Liver (tissue), 9 donors: ENCODE results near the gene GNPTAB. TPM values are rescaled to one million over a fixed set of nuclear protein-coding genes. Genes with fewer than 3 reads are reported as not detected.

Experiments
- DNase-seq: peaks from one replicate; pipeline ENCODE4 v3.0.0-alpha.2; 2017; ENCODE audit warnings: low spot score
- H3K27ac ChIP-seq, 2 donors: one replicate each; pipeline ENCODE4 v1.7.0; 2013; ENCODE audit warnings: inconsistent platforms in 2 of 2, low read length in 2 of 2, control low read depth in 1 of 2, low read depth in 1 of 2, mild to moderate bottlenecking in 1 of 2
- H3K27me3 ChIP-seq, 4 donors: one replicate each; pipeline versions ENCODE4 v1.6.1 to v1.7.0; 2013; ENCODE audit warnings: low read length in 3 of 4, inconsistent platforms in 1 of 4, mild to moderate bottlenecking in 1 of 4, moderate library complexity in 1 of 4; ENCODE audit not compliant: control insufficient read depth in 4 of 4, insufficient read depth in 4 of 4
- H3K36me3 ChIP-seq, 4 donors: one replicate each; pipeline versions ENCODE4 v1.6.1 to v1.7.0; 2013; ENCODE audit warnings: low read length in 3 of 4, mild to moderate bottlenecking in 3 of 4, low read depth in 1 of 4, moderate library complexity in 1 of 4; ENCODE audit not compliant: control insufficient read depth in 4 of 4, insufficient read depth in 3 of 4
- H3K4me1 ChIP-seq, 4 donors: one replicate each; pipeline versions ENCODE4 v1.6.1 to v1.7.0; 2013; ENCODE audit warnings: low read length in 3 of 4, mild to moderate bottlenecking in 3 of 4, moderate library complexity in 1 of 4; ENCODE audit not compliant: control insufficient read depth in 4 of 4, insufficient read depth in 4 of 4
- H3K4me3 ChIP-seq, 3 donors: one replicate each; pipeline versions ENCODE4 v1.6.1 to v1.7.0; 2013; ENCODE audit warnings: low read length in 3 of 3, control low read depth in 1 of 3, low read depth in 1 of 3, mild to moderate bottlenecking in 1 of 3
- H3K9ac ChIP-seq, 2 donors: one replicate each; pipeline ENCODE4 v1.7.0; 2013; ENCODE audit warnings: low read length in 2 of 2, mild to moderate bottlenecking in 2 of 2, moderate library complexity in 2 of 2, control low read depth in 1 of 2, low read depth in 1 of 2
- H3K9me3 ChIP-seq, 4 donors: one replicate each; pipeline versions ENCODE4 v1.6.1 to v1.7.0; 2013; ENCODE audit warnings: low read length in 3 of 4; ENCODE audit not compliant: control insufficient read depth in 4 of 4
- EGR1 ChIP-seq, 2 donors: IDR thresholded peaks; 2 replicates each; pipeline ENCODE4 v1.6.1; 2016 to 2018; ENCODE audit warnings: antibody characterized with exemption in 2 of 2, low read depth in 2 of 2
- FOXA1 ChIP-seq: IDR thresholded peaks from 2 replicates; pipeline ENCODE4 v1.6.1; 2016; ENCODE audit warnings: antibody characterized with exemption
- FOXA2 ChIP-seq: IDR thresholded peaks from 2 replicates; pipeline ENCODE4 v1.6.1; 2016; ENCODE audit warnings: antibody characterized with exemption
- GABPA ChIP-seq, 2 donors: IDR thresholded peaks in 1 of 2; conservative IDR thresholded peaks in 1 of 2; 2 replicates each; pipeline ENCODE4 v1.6.1; 2016; ENCODE audit warnings: antibody characterized with exemption in 2 of 2, mild to moderate bottlenecking in 1 of 2, moderate library complexity in 1 of 2
- HNF4A ChIP-seq, 2 donors: conservative IDR thresholded peaks; 2 replicates each; pipeline ENCODE4 v1.6.1; 2016; ENCODE audit warnings: antibody characterized with exemption in 2 of 2, mild to moderate bottlenecking in 2 of 2
- HNF4G ChIP-seq: IDR thresholded peaks from 2 replicates; pipeline ENCODE4 v1.6.1; 2016; ENCODE audit warnings: antibody characterized with exemption
- JUND ChIP-seq, 2 donors: IDR thresholded peaks; 2 replicates each; pipeline ENCODE4 v1.6.1; 2016; ENCODE audit warnings: antibody characterized with exemption in 2 of 2
- NR2F2 ChIP-seq: IDR thresholded peaks from 2 replicates; pipeline ENCODE4 v1.6.1; 2016; ENCODE audit warnings: antibody characterized with exemption
- RAD21 ChIP-seq, 2 donors: IDR thresholded peaks; 2 replicates each; pipeline ENCODE4 v1.6.1; 2016; ENCODE audit warnings: antibody characterized with exemption in 2 of 2, mild to moderate bottlenecking in 2 of 2
- RXRA ChIP-seq, 2 donors: IDR thresholded peaks; 2 replicates each; pipeline ENCODE4 v1.6.1; 2017 to 2018; ENCODE audit warnings: antibody characterized with exemption in 2 of 2, mild to moderate bottlenecking in 1 of 2
- SP1 ChIP-seq: IDR thresholded peaks from 2 replicates; pipeline ENCODE4 v1.6.1; 2018; ENCODE audit warnings: antibody characterized with exemption, mild to moderate bottlenecking
- YY1 ChIP-seq: IDR thresholded peaks from 2 replicates; pipeline ENCODE4 v1.6.1; 2016; ENCODE audit warnings: antibody characterized with exemption, mild to moderate bottlenecking
- WGBS: extraction: QIAGEN DNeasy Blood & Tissue Kit; methylation state at CpG from one replicate; pipeline ENCODE4 v1.1.7; 2013; 5-methylcytosine and 5-hydroxymethylcytosine counted together
- polyA plus RNA-seq, 2 donors: library from polyadenylated mRNA; stranded (reverse) in 1 of 2; unstranded in 1 of 2; fragments of 200-250 nt in 1 of 2; fragments of >200 nt in 1 of 2; fragmentation: Nextera tagmentation in 1 of 2; extraction: Ambion mirVana in 1 of 2; gene quantifications; one replicate each; pipeline versions ENCODE4 v1.2.1 to v1.2.3, GENCODE V29; 2013 to 2015
- total RNA-seq, 2 donors: library from RNA; depleted of rRNA; stranded (reverse); fragments of >200 nt; gene quantifications; one replicate each; pipeline ENCODE4 v1.2.3, GENCODE V29; 2014
- TF ChIP-seq, protein P1 (sequence below): fragments of 150-350 bp; IDR thresholded peaks from 2 replicates; pipeline ENCODE4 v1.5.1; 2017; ENCODE audit warnings: improper control_type of control experiment, low read depth, low read length; ENCODE audit not compliant: missing input control
- TF ChIP-seq, protein P2 (sequence below): IDR thresholded peaks from 2 replicates; pipeline ENCODE4 v1.6.1; 2016; ENCODE audit warnings: antibody characterized with exemption
- TF ChIP-seq, protein P3 (sequence below): IDR thresholded peaks from 2 replicates; pipeline ENCODE4 v1.6.1; 2016; ENCODE audit warnings: antibody characterized with exemption
- donor health status: healthy.
- donor health status: healthy.
- donor health status: healthy.
- donor health status: healthy.
- donor health status: healthy.

GNPTAB gene
- total and polyA plus RNA-seq, 4 donors = 4.6 to 11.1 (median 7.7) TPM

DNA sequence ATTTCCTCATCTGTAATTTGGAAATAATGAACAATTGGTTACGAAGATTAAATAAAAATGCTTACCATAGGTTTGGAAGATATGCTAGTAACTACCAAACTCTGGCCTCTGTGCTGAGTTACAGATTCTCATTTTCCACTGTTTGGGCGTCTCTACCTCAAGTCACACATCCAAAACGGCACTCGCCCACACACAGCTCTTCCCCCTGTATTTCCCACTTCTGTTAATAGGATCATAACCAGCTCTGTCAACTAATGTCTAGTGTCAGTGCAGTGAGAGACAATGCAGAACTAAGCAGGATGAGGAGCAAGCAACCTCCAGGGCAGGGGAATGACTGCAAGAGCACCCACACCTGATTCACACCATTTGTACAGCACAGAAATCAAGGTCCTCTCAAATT lies 80.6 kb downstream of the GNPTAB start (continued):
- TF ChIP-seq, protein P1, sequence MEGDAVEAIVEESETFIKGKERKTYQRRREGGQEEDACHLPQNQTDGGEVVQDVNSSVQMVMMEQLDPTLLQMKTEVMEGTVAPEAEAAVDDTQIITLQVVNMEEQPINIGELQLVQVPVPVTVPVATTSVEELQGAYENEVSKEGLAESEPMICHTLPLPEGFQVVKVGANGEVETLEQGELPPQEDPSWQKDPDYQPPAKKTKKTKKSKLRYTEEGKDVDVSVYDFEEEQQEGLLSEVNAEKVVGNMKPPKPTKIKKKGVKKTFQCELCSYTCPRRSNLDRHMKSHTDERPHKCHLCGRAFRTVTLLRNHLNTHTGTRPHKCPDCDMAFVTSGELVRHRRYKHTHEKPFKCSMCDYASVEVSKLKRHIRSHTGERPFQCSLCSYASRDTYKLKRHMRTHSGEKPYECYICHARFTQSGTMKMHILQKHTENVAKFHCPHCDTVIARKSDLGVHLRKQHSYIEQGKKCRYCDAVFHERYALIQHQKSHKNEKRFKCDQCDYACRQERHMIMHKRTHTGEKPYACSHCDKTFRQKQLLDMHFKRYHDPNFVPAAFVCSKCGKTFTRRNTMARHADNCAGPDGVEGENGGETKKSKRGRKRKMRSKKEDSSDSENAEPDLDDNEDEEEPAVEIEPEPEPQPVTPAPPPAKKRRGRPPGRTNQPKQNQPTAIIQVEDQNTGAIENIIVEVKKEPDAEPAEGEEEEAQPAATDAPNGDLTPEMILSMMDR = no peak
- TF ChIP-seq YY1 (no peak), SP1 (no peak), EGR1 (IDR thresholded peaks at IDR 0.05; ENCODE audit: low read depth in 2 of 2) (no peak), NR2F2 (no peak), HNF4G (no peak), FOXA2 (no peak), FOXA1 (no peak), RAD21 (IDR thresholded peaks at IDR 0.05) (no peak)

DNA sequence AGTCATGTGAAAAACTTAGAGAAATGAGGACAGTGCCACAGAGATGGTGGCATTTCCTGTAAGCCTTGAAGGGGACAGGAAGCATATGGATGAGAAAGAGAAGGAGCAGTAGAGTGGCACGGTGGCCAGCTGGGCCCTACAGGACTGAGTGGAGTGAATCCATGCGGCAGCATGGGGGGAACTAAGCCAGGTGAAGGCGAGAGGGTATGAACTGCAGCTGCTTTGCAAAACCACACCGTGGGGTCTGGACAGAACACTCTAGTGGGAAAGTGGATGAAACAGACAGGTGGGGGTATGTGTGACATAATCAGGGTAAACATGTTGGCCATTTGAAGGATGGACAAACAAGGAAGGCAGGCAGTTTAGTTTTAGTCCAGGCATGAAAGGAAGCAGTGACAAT lies 81.1 kb downstream of the GNPTAB start:
- 89% methylated on average over 4 of the region's 4 CpGs for WGBS
- H3K27ac ChIP-seq = no peak overlapping the region
- no peak overlapping the region for H3K9ac ChIP-seq
- no peaks in the 10 kb centered on the region for H3K27me3 ChIP-seq
- peaks cover 2 to 35% (median 31%) of the 10 kb centered on the region in 4 donors for H3K36me3 ChIP-seq
- no peaks in the 10 kb centered on the region for H3K4me1 ChIP-seq
- H3K9me3 ChIP-seq = no peaks in the 10 kb centered on the region
- H3K4me3 ChIP-seq = no peak overlapping the region
- no peak for DNase-seq
- no peak for TF ChIP-seq SP1

DNA sequence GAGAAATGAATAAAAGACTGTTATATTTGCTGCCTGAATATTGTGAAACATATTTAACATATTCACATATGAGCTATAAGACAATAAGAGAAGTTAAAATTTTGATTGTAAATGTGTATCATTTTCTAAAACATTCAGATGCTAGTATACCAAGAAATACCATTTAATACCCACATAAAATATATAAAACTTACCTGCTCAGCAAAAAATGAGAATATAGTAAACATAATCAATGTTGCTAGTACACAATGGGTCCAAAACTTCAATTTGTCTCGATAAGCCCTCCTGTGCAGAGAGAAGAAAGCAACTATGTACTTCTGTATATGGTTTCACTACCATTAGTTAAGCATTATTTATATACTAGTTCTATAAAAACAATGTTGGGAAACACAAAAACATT lies 81.9 kb downstream of the GNPTAB start:
- TF ChIP-seq GABPA (IDR thresholded peaks at IDR 0.05 in 1 of 2, conservative IDR thresholded peaks at IDR 0.05 in 1 of 2) (no peak), HNF4A (conservative IDR thresholded peaks at IDR 0.05) (no peak), FOXA1 (no peak), JUND (IDR thresholded peaks at IDR 0.05) (no peak), YY1 (no peak)
- TF ChIP-seq, protein P2, sequence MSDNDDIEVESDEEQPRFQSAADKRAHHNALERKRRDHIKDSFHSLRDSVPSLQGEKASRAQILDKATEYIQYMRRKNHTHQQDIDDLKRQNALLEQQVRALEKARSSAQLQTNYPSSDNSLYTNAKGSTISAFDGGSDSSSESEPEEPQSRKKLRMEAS = no peak
- TF ChIP-seq, protein P3, sequence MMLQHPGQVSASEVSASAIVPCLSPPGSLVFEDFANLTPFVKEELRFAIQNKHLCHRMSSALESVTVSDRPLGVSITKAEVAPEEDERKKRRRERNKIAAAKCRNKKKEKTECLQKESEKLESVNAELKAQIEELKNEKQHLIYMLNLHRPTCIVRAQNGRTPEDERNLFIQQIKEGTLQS = no peak
- H3K27me3 ChIP-seq = no peaks in the 10 kb centered on the region
- H3K4me1 ChIP-seq = no peaks in the 10 kb centered on the region
- no peak overlapping the region for H3K9ac ChIP-seq
- no peaks in the 10 kb centered on the region for H3K9me3 ChIP-seq
- H3K4me3 ChIP-seq = no peak overlapping the region
- DNase-seq = no peak
- H3K27ac ChIP-seq = no peak overlapping the region
- peaks cover 1 to 43% (median 37%) of the 10 kb centered on the region in 4 donors for H3K36me3 ChIP-seq
- 98% methylated on average over 1 of the region's 1 CpG for WGBS

DNA sequence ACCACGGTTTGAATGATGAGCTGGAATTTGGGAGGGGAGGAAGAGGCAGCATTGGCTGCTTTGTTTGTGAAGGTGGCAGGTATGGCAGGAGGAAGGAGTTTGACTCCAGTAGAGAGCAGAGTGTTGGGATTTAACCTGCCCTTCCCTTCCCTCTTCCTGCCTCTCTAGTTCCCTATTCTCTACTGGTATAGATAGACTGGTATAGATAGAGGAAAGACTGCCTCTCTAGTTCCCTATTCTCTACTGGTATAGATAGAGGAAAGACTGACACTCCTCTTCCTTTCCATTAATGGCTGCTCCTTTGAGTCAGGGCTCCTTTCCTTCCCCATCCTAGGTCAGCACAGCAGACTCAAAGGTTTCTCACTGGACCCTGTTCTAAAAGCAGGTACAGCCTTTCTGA lies 83.1 kb downstream of the GNPTAB start:
- TF ChIP-seq FOXA1 (no peak), NR2F2 (no peak), GABPA (IDR thresholded peaks at IDR 0.05 in 1 of 2, conservative IDR thresholded peaks at IDR 0.05 in 1 of 2) (no peak), RXRA (IDR thresholded peaks at IDR 0.05) (no peak)
- TF ChIP-seq, protein P2 = no peak
- WGBS = 94% methylated on average over 1 of the region's 1 CpG

More for the DNA sequence above, 83.1 kb downstream of the GNPTAB start:
- no peaks in the 10 kb centered on the region for H3K9me3 ChIP-seq
- no peak for DNase-seq
- peaks cover 1 to 48% (median 40%) of the 10 kb centered on the region in 4 donors for H3K36me3 ChIP-seq
- H3K27ac ChIP-seq = no peak overlapping the region
- no peak overlapping the region for H3K9ac ChIP-seq
- no peak overlapping the region for H3K4me3 ChIP-seq
- no peaks in the 10 kb centered on the region for H3K4me1 ChIP-seq
- H3K27me3 ChIP-seq = no peaks in the 10 kb centered on the region
